Measurements from ENCODE around the gene SDHAF4. TPM values are rescaled to one million over a fixed set of nuclear protein-coding genes. Genes with fewer than 3 reads are reported as not detected.

SDHAF4 gene
- total and polyA plus RNA-seq, 2 donors (not counting 3 experiments of a cell fraction or from before 2014, with no cell fraction given), result 3.6 to 8.6 TPM

- H3K27ac ChIP-seq (ENCODE audit: insufficient read depth, low read depth, low read length), result no peak overlapping the region
- H4K20me1 ChIP-seq (replicated peaks; ENCODE audit: control insufficient read depth, extremely low read depth, insufficient read depth, low read length), result no peaks in the 10 kb centered on the region
- H3K79me2 ChIP-seq (ENCODE audit: control insufficient read depth, insufficient read depth, low read length), result no peaks in the 10 kb centered on the region
- intact Hi-C loops (cut with micrococcal nuclease) (no loop called here), dilution Hi-C loops (cut with MboI; ENCODE audit: extremely low pct_ligation_motif_present, low sequenced_read_pairs) (no loop called here)
- H2AFZ ChIP-seq (ENCODE audit: low read depth, low read length), result no peak overlapping the region
- H3K9me3 ChIP-seq (replicated peaks; ENCODE audit: control insufficient read depth, insufficient read depth, low read length), result no peaks in the 10 kb centered on the region
- H3K9me1 ChIP-seq (replicated peaks; ENCODE audit: control insufficient read depth, extremely low read depth, insufficient read depth, low read length), result no peaks in the 10 kb centered on the region
- no TSS peak for BruUV-seq (replicated peaks)
- H3K9ac ChIP-seq (replicated peaks; ENCODE audit: extremely low read depth, insufficient read depth, low read length), result no peak overlapping the region
- ChIA-PET CTCF (no interaction called here), POLR2A (no interaction called here)
- H3K4me3 ChIP-seq (replicated peaks in 1 of 3; ENCODE audit: insufficient read depth in 1 of 3, low read depth in 1 of 3, low read length in 3 of 3), result no peak overlapping the region
- DNase-seq (ENCODE audit: low read depth, low spot score) (no peak), FAIRE-seq (no peak)
- H3K36me3 ChIP-seq (ENCODE audit: control insufficient read depth in 2 of 2, extremely low read depth in 1 of 2, insufficient read depth in 2 of 2, low read length in 2 of 2), result no peaks in the 10 kb centered on the region
- H3K4me1 ChIP-seq (ENCODE audit: control insufficient read depth, extremely low read depth, insufficient read depth, low read length), result no peaks in the 10 kb centered on the region
- TF ChIP-seq POLR2A (IDR thresholded peaks at IDR 0.05; ENCODE audit: low read depth, low read length) (no peak), FOS (IDR thresholded peaks at IDR 0.05; ENCODE audit: borderline replicate concordance, insufficient read depth, low read length) (no peak), EZH2 (IDR thresholded peaks at IDR 0.05; ENCODE audit: borderline replicate concordance, low read depth, low read length, severe bottlenecking) (no peak), GATA2 (IDR thresholded peaks at IDR 0.05; ENCODE audit: insufficient read depth, insufficient read length, low read depth, low read length) (no peak), MYC (IDR thresholded peaks at IDR 0.05; ENCODE audit: low read depth, low read length) (no peak), JUN (IDR thresholded peaks at IDR 0.05; ENCODE audit: borderline replicate concordance, insufficient read depth, insufficient read length, low read depth) (no peak), POLR2AphosphoS5 (IDR thresholded peaks at IDR 0.05; ENCODE audit: insufficient read depth, low read depth, low read length) (no peak)
- TF ChIP-seq, protein P1, sequence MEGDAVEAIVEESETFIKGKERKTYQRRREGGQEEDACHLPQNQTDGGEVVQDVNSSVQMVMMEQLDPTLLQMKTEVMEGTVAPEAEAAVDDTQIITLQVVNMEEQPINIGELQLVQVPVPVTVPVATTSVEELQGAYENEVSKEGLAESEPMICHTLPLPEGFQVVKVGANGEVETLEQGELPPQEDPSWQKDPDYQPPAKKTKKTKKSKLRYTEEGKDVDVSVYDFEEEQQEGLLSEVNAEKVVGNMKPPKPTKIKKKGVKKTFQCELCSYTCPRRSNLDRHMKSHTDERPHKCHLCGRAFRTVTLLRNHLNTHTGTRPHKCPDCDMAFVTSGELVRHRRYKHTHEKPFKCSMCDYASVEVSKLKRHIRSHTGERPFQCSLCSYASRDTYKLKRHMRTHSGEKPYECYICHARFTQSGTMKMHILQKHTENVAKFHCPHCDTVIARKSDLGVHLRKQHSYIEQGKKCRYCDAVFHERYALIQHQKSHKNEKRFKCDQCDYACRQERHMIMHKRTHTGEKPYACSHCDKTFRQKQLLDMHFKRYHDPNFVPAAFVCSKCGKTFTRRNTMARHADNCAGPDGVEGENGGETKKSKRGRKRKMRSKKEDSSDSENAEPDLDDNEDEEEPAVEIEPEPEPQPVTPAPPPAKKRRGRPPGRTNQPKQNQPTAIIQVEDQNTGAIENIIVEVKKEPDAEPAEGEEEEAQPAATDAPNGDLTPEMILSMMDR (IDR thresholded peaks at IDR 0.05; ENCODE audit: extremely low read depth in 1 of 2, insufficient read depth in 1 of 2, low read depth in 1 of 2, low read length in 2 of 2), result no peak
- TF ChIP-seq, protein P2, sequence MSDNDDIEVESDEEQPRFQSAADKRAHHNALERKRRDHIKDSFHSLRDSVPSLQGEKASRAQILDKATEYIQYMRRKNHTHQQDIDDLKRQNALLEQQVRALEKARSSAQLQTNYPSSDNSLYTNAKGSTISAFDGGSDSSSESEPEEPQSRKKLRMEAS (IDR thresholded peaks at IDR 0.05; ENCODE audit: insufficient read depth, insufficient read length), result no peak
- no peak overlapping the region for H3K4me2 ChIP-seq (ENCODE audit: insufficient read depth, low read length)
- H3K27me3 ChIP-seq (ENCODE audit: control insufficient read depth in 2 of 2, insufficient read depth in 2 of 2, low read length in 2 of 2), result no peaks in the 10 kb centered on the region
Measured at GRCh38 chr6:70590400-70590799, 23.7 kb downstream of the SDHAF4 start.

All from endothelial cell of umbilical vein (primary cell).